NB4 (cell line): ENCODE measurements around the gene RAB29.

Source experiments
- CTCF ChIP-seq: IDR thresholded peaks from one replicate; pipeline ENCODE4 v1.5.1; 2012; ENCODE audit warnings: low read depth, low read length
- MAX ChIP-seq: IDR thresholded peaks from 2 replicates; pipeline ENCODE4 v1.6.1; 2011; ENCODE audit warnings: low read depth, low read length
- MYC ChIP-seq: IDR thresholded peaks from 2 replicates; pipeline ENCODE4 v1.6.1; 2011; ENCODE audit warnings: low read depth, low read length
- POLR2A ChIP-seq: IDR thresholded peaks from 2 replicates; pipeline ENCODE4 v1.6.1; 2011; ENCODE audit warnings: mild to moderate bottlenecking; ENCODE audit not compliant: insufficient read length; ENCODE audit errors: extremely low read depth

- TF ChIP-seq CTCF = no peak
- TF ChIP-seq POLR2A = no peak
- no peak for TF ChIP-seq MAX
- no peak for TF ChIP-seq MYC
Observed at GRCh38 chr1:205751036-205751651, 24.1 kb downstream of the RAB29 start.
